Astrocyte (in vitro differentiated cells and primary cell): ENCODE results near the gene CFAP45.

Source experiments
- EZH2 ChIP-seq: IDR thresholded peaks from 2 replicates; pipeline ENCODE4 v1.6.1; 2012; ENCODE audit warnings: mild to moderate bottlenecking, low read length, inconsistent platforms; ENCODE audit not compliant: insufficient read depth
- TF ChIP-seq, protein P1 (sequence below): IDR thresholded peaks from 2 replicates; pipeline ENCODE4 v1.5.1; 2011; ENCODE audit warnings: low read depth, mild to moderate bottlenecking, inconsistent platforms, low read length, moderate library complexity; ENCODE audit not compliant: insufficient read depth

DNA sequence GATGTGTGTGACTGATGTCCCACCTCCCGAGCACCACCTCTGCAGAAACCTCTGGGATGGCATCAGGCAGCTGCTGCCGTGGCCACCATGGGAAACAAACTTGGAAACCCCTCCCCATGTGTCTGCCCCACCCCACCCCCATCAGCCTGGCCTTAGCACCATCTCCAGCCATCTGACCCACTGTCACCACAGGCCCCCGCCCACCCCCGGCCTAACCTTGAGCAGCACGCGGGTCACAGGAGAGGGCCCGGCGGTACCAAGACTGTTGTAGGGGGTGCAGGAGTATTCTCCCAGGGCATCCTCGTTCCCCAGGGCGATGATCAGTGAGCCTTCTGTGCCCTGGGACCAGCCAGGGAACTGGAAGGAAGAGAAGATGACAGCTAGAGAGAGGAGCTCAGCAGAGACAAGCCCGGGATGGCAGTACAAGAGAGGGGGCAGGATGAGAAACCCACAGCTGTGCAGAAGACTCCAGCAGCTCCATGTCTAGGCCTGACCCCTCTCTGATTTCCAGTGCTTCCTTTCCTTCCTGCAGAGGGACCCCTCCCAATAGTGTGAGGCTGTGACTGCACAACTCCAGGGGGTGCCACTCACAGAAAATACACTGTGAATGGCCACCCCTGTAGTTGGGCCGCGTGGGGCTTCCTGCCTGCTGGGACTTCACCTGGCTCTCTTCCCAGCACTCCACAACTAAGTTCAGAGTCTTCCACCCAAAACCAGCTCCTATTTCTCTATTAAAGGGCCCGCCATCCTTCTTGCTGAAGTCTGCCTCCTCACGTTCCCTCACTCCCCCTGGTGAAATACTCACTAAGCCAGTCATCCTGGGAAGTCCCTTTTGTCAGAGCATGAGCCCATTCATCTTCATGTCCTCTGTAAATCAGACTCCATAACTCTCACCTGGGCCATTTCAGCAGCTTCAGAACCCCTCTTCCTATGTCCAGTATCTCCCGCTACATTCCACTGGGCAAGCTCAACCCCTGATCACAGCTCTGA is 32.6 kb upstream of the CFAP45 start:
- TF ChIP-seq, protein P1, sequence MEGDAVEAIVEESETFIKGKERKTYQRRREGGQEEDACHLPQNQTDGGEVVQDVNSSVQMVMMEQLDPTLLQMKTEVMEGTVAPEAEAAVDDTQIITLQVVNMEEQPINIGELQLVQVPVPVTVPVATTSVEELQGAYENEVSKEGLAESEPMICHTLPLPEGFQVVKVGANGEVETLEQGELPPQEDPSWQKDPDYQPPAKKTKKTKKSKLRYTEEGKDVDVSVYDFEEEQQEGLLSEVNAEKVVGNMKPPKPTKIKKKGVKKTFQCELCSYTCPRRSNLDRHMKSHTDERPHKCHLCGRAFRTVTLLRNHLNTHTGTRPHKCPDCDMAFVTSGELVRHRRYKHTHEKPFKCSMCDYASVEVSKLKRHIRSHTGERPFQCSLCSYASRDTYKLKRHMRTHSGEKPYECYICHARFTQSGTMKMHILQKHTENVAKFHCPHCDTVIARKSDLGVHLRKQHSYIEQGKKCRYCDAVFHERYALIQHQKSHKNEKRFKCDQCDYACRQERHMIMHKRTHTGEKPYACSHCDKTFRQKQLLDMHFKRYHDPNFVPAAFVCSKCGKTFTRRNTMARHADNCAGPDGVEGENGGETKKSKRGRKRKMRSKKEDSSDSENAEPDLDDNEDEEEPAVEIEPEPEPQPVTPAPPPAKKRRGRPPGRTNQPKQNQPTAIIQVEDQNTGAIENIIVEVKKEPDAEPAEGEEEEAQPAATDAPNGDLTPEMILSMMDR = no peak
- no peak for TF ChIP-seq EZH2
